Measurements from ENCODE around the gene ANP32B. TPM values are rescaled to one million over a fixed set of nuclear protein-coding genes. Genes with fewer than 3 reads are reported as not detected.
"Not testable (repeated sequence)": the region's sequence is repeated elsewhere in the genome, so short reads cannot be mapped to it uniquely, and the experiment has no call there.

The ANP32B gene
- total RNA-seq (2014; rRNA removed; shearing (Covaris generic)): 13.6 and 14.4 TPM in 2 replicates
- 124 and 130 TPM in 2 replicates for polyA plus RNA-seq (2015; cell fraction: cytosol; rRNA removed)
- polyA plus RNA-seq (2015; cell fraction: nucleus; rRNA removed): 25.6 and 30.5 TPM in 2 replicates

GRCh38 chr9:97982683-97983588 lies at the start of gene ANP32B:
ANP32B (plus strand) TSS chr9:97983341; CDS start chr9:97983556, 215 bp downstream.
- in situ Hi-C loops (cut with HindIII; ENCODE audit: low pct_unique_long_range_greater_than_20kb, low sequenced_read_pairs): no loop called here
- DNase-seq (ENCODE audit: low read depth, low spot score): peak; percentile 88

GRCh38 chr9:97934321-97935115 lies 48.6 kb upstream of the ANP32B start:
- DNase-seq (ENCODE audit: low read depth, low spot score): no peak
- in situ Hi-C loops (cut with HindIII; ENCODE audit: low pct_unique_long_range_greater_than_20kb, low sequenced_read_pairs): no loop called here

GRCh38 chr9:97935276-97935675 lies 47.9 kb upstream of the ANP32B start:
- in situ Hi-C loops (cut with HindIII; ENCODE audit: low pct_unique_long_range_greater_than_20kb, low sequenced_read_pairs): no loop called here
- no peak for DNase-seq (ENCODE audit: low read depth, low spot score)

GRCh38 chr9:97936998-97937397 lies 46.1 kb upstream of the ANP32B start:
- DNase-seq (ENCODE audit: low read depth, low spot score): no peak
- in situ Hi-C loops (cut with HindIII; ENCODE audit: low pct_unique_long_range_greater_than_20kb, low sequenced_read_pairs): no loop called here

- DNase-seq (ENCODE audit: low read depth, low spot score): no peak
Observed at GRCh38 chr9:97938081-97938644, 45.0 kb upstream of the ANP32B start, which contains the start of gene HEMGN. HEMGN (minus strand) TSS chr9:97938172; CDS start chr9:97938136, 36 bp downstream.

GRCh38 chr9:97940233-97940632 lies 42.9 kb upstream of the ANP32B start:
- DNase-seq (ENCODE audit: low read depth, low spot score): no peak
- in situ Hi-C loops (cut with HindIII; ENCODE audit: low pct_unique_long_range_greater_than_20kb, low sequenced_read_pairs): no loop called here

More at GRCh38 chr9:97938081-97938644, 45.0 kb upstream of the ANP32B start, which contains the start of gene HEMGN:
- in situ Hi-C loops (cut with HindIII; ENCODE audit: low pct_unique_long_range_greater_than_20kb, low sequenced_read_pairs): no loop called here

GRCh38 chr9:97940741-97941140 lies 42.4 kb upstream of the ANP32B start:
- in situ Hi-C loops (cut with HindIII; ENCODE audit: low pct_unique_long_range_greater_than_20kb, low sequenced_read_pairs): no loop called here

GRCh38 chr9:97941323-97941722 lies 41.8 kb upstream of the ANP32B start:
- DNase-seq (ENCODE audit: low read depth, low spot score): no peak
- in situ Hi-C loops (cut with HindIII; ENCODE audit: low pct_unique_long_range_greater_than_20kb, low sequenced_read_pairs): no loop called here

More at GRCh38 chr9:97940741-97941140, 42.4 kb upstream of the ANP32B start:
- no peak for DNase-seq (ENCODE audit: low read depth, low spot score)

GRCh38 chr9:97943308-97943855 lies 39.8 kb upstream of the ANP32B start:
- no peak for DNase-seq (ENCODE audit: low read depth, low spot score)
- in situ Hi-C loops (cut with HindIII; ENCODE audit: low pct_unique_long_range_greater_than_20kb, low sequenced_read_pairs): no loop called here

- in situ Hi-C loops (cut with HindIII; ENCODE audit: low pct_unique_long_range_greater_than_20kb, low sequenced_read_pairs): no loop called here
- no peak for DNase-seq (ENCODE audit: low read depth, low spot score)
Observed at GRCh38 chr9:97944612-97945011, 38.5 kb upstream of the ANP32B start.

- DNase-seq (ENCODE audit: low read depth, low spot score); in situ Hi-C loops (cut with HindIII; ENCODE audit: low pct_unique_long_range_greater_than_20kb, low sequenced_read_pairs): not testable (repeated sequence)
Observed at GRCh38 chr9:97945470-97945869, 37.7 kb upstream of the ANP32B start.

GRCh38 chr9:97947094-97947493 lies 36.0 kb upstream of the ANP32B start:
- DNase-seq (ENCODE audit: low read depth, low spot score); in situ Hi-C loops (cut with HindIII; ENCODE audit: low pct_unique_long_range_greater_than_20kb, low sequenced_read_pairs): not testable (repeated sequence)

GRCh38 chr9:97950873-97951272 lies 32.3 kb upstream of the ANP32B start:
- in situ Hi-C loops (cut with HindIII; ENCODE audit: low pct_unique_long_range_greater_than_20kb, low sequenced_read_pairs); DNase-seq (ENCODE audit: low read depth, low spot score): not testable (repeated sequence)

GRCh38 chr9:97954550-97954989 lies 28.6 kb upstream of the ANP32B start:
- DNase-seq (ENCODE audit: low read depth, low spot score): peak; percentile 72
- in situ Hi-C loops (cut with HindIII; ENCODE audit: low pct_unique_long_range_greater_than_20kb, low sequenced_read_pairs): no loop called here

GRCh38 chr9:97956331-97956730 lies 26.8 kb upstream of the ANP32B start:
- in situ Hi-C loops (cut with HindIII; ENCODE audit: low pct_unique_long_range_greater_than_20kb, low sequenced_read_pairs): no loop called here
- DNase-seq (ENCODE audit: low read depth, low spot score): no peak

GRCh38 chr9:97958812-97959511 lies 24.2 kb upstream of the ANP32B start:
- in situ Hi-C loops (cut with HindIII; ENCODE audit: low pct_unique_long_range_greater_than_20kb, low sequenced_read_pairs): no loop called here

GRCh38 chr9:97959585-97959984 lies 23.6 kb upstream of the ANP32B start:
- in situ Hi-C loops (cut with HindIII; ENCODE audit: low pct_unique_long_range_greater_than_20kb, low sequenced_read_pairs): no loop called here
- DNase-seq (ENCODE audit: low read depth, low spot score): no peak

More at GRCh38 chr9:97958812-97959511, 24.2 kb upstream of the ANP32B start:
- DNase-seq (ENCODE audit: low read depth, low spot score): peak; percentile 54
